OCI-LY1 (cell line): Measurements from ENCODE around the gene TXNDC11.

Experiments
- H2AFZ ChIP-seq: fragments of 200-600 bp; sonication (generic), shearing (Covaris generic); 2 replicates; pipeline ENCODE4 v1.6.0; 2014; ENCODE audit warnings: antibody characterized with exemption, mild to moderate bottlenecking, low read length
- H3F3A ChIP-seq: fragments of 200-600 bp; sonication (generic), shearing (Covaris generic); 2 replicates; pipeline ENCODE4 v1.6.0; 2014; ENCODE audit warnings: mild to moderate bottlenecking, antibody characterized with exemption, low read length, moderate library complexity; ENCODE audit not compliant: insufficient read depth
- H3K27ac ChIP-seq: fragments of 200-600 bp; sonication (generic); 2 replicates; pipeline ENCODE4 v1.5.1; 2014; ENCODE audit warnings: low read length, mixed run types, mild to moderate bottlenecking, low read depth; ENCODE audit not compliant: poor library complexity, severe bottlenecking
- H3K27me3 ChIP-seq: fragments of 200-600 bp; sonication (generic); 2 replicates; pipeline ENCODE4 v1.6.0; 2014; ENCODE audit warnings: antibody characterized with exemption, mild to moderate bottlenecking, low read length, moderate library complexity; ENCODE audit not compliant: insufficient read depth
- H3K36me3 ChIP-seq: fragments of 200-600 bp; sonication (generic); 2 replicates; pipeline ENCODE4 v1.6.1; 2014; ENCODE audit warnings: mild to moderate bottlenecking, antibody characterized with exemption, low read length, moderate library complexity, mixed read lengths; ENCODE audit not compliant: insufficient read depth
- H3K4me1 ChIP-seq: fragments of 200-600 bp; sonication (generic); 2 replicates; pipeline ENCODE4 v1.5.1; 2014; ENCODE audit warnings: mild to moderate bottlenecking, low read length, moderate library complexity; ENCODE audit not compliant: insufficient read depth, severe bottlenecking
- H3K4me2 ChIP-seq: fragments of 200-600 bp; sonication (generic), shearing (Covaris generic); 2 replicates; pipeline ENCODE4 v1.6.1; 2014; ENCODE audit warnings: low read length
- H3K4me3 ChIP-seq: fragments of 200-600 bp; sonication (generic); 2 replicates; pipeline ENCODE4 v1.5.1; 2014; ENCODE audit warnings: low read length, low read depth, mild to moderate bottlenecking, mixed read lengths; ENCODE audit not compliant: poor library complexity, severe bottlenecking
- H3K79me2 ChIP-seq: fragments of 200-600 bp; shearing (Covaris generic); 2 replicates; pipeline ENCODE4 v1.6.1; 2016; ENCODE audit warnings: mixed run types, low read length, mixed read lengths; ENCODE audit not compliant: insufficient read depth
- H3K9ac ChIP-seq: fragments of 200-600 bp; sonication (generic), shearing (Covaris generic); 2 replicates; pipeline ENCODE4 v1.6.1; 2014; ENCODE audit warnings: mild to moderate bottlenecking, low read length, mixed read lengths
- H3K9me2 ChIP-seq: fragments of 200-600 bp; sonication (generic), shearing (Covaris generic); 2 replicates; pipeline ENCODE4 v1.6.1; 2014; ENCODE audit warnings: low read depth, mild to moderate bottlenecking, low read length, mixed read lengths
- H3K9me3 ChIP-seq: fragments of 200-600 bp; shearing (Covaris generic); 2 replicates; pipeline ENCODE4 v1.6.1; 2014; ENCODE audit warnings: low read length, mixed read lengths
- H4K20me1 ChIP-seq: fragments of 200-600 bp; sonication (generic), shearing (Covaris generic); 2 replicates; pipeline ENCODE4 v1.6.0; 2016; ENCODE audit warnings: mild to moderate bottlenecking, low read length; ENCODE audit not compliant: insufficient read depth
- EZH2 ChIP-seq: fragments of 200-600 bp; sonication (generic), shearing (Covaris generic); IDR thresholded peaks from 2 replicates; pipeline ENCODE4 v1.8.0; 2017; ENCODE audit warnings: borderline replicate concordance, mixed run types, mild to moderate bottlenecking, antibody characterized with exemption, low read length, moderate library complexity, mixed read lengths
- TF ChIP-seq, protein P1 (sequence below): fragments of 200-600 bp; sonication (generic), shearing (Covaris generic); IDR thresholded peaks from 2 replicates; pipeline ENCODE4 v1.5.1; 2017; ENCODE audit warnings: mild to moderate bottlenecking, antibody characterized with exemption, low read length, moderate library complexity, mixed read lengths

The TXNDC11 gene

DNA sequence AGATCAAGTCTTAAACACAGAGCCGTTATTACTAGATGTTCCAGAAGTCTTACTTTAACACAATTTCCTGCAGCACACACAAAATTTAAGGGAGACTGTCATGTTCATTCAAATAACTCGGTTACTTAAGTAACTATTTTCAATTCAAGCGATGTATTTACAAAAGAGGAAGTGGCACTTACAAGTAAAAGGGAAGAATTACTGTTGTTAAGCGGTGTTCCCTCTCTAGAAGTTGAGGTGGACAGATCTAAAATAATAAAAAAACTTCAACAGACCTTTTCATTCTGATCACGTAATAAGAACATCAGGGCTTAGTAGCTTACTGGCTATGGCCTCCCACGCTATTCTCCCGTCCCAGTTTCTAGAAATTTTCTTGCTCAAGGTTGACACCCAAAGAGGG is 26.2 kb upstream of the TXNDC11 start:
- H2AFZ ChIP-seq, result no peak overlapping the region
- peaks cover 82% of the 10 kb centered on the region for H3K36me3 ChIP-seq
- no peaks in the 10 kb centered on the region for H3K9me3 ChIP-seq
- no peaks in the 10 kb centered on the region for H3K27me3 ChIP-seq
- H3K27ac ChIP-seq, result peak overlapping the region; percentile 82
- no peaks in the 10 kb centered on the region for H4K20me1 ChIP-seq
- TF ChIP-seq, protein P1, sequence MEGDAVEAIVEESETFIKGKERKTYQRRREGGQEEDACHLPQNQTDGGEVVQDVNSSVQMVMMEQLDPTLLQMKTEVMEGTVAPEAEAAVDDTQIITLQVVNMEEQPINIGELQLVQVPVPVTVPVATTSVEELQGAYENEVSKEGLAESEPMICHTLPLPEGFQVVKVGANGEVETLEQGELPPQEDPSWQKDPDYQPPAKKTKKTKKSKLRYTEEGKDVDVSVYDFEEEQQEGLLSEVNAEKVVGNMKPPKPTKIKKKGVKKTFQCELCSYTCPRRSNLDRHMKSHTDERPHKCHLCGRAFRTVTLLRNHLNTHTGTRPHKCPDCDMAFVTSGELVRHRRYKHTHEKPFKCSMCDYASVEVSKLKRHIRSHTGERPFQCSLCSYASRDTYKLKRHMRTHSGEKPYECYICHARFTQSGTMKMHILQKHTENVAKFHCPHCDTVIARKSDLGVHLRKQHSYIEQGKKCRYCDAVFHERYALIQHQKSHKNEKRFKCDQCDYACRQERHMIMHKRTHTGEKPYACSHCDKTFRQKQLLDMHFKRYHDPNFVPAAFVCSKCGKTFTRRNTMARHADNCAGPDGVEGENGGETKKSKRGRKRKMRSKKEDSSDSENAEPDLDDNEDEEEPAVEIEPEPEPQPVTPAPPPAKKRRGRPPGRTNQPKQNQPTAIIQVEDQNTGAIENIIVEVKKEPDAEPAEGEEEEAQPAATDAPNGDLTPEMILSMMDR, result no peak
- no peak for TF ChIP-seq EZH2
- H3K4me3 ChIP-seq, result peak overlapping the region; percentile 30
- H3K9me2 ChIP-seq, result no peaks in the 10 kb centered on the region
- H3F3A ChIP-seq, result no peaks in the 10 kb centered on the region; the same call in 1 of the 2 replicates
- peak overlapping the region; percentile 59 for H3K4me2 ChIP-seq
- H3K9ac ChIP-seq, result peak overlapping the region; percentile 28; the same call in 1 of the 2 replicates
- peaks cover 29% of the 10 kb centered on the region for H3K4me1 ChIP-seq
- no peaks in the 10 kb centered on the region for H3K79me2 ChIP-seq

DNA sequence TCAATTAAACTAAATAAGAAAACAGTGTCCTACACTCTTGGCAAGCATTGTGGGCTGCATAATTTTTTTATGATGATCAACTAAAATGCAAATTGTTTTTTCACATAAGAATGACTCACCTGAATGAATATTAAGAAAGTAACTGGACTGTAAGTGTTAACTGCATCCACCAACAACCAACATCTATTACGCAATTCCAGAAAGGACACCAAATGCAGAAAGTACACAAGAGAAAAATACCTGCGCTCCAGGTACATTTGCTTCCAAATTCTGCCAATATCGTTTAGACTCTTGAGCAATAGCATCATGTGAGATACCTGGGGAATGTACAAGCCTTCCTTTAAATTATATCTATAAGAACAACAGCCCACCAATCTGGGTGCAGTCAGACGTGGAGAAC is 19.8 kb upstream of the TXNDC11 start:
- Histone ChIP-seq H3K27ac (no peak overlapping the region), H3K36me3 (peaks cover 87% of the 10 kb centered on the region)
- TF ChIP-seq EZH2, result no peak
- TF ChIP-seq, protein P1, result no peak

GRCh38 chr16:11759997-11760396 is 17.3 kb upstream of the TXNDC11 start:
- TF ChIP-seq EZH2, result no peak
- TF ChIP-seq, protein P1, result no peak
- Histone ChIP-seq H4K20me1 (no peaks in the 10 kb centered on the region), H3K9me2 (no peaks in the 10 kb centered on the region), H3K27me3 (no peaks in the 10 kb centered on the region), H3F3A (no peaks in the 10 kb centered on the region), H3K9me3 (no peaks in the 10 kb centered on the region), H3K4me3 (no peak overlapping the region), H3K4me1 (no peaks in the 10 kb centered on the region), H3K9ac (no peak overlapping the region), H3K36me3 (peaks cover 85% of the 10 kb centered on the region), H2AFZ (no peak overlapping the region), H3K79me2 (no peaks in the 10 kb centered on the region), H3K27ac (no peak overlapping the region), H3K4me2 (no peak overlapping the region)

More for the DNA sequence above, 19.8 kb upstream of the TXNDC11 start:
- Histone ChIP-seq H4K20me1 (no peaks in the 10 kb centered on the region), H3K79me2 (no peaks in the 10 kb centered on the region), H3F3A (no peaks in the 10 kb centered on the region), H3K4me1 (no peaks in the 10 kb centered on the region), H3K9me2 (no peaks in the 10 kb centered on the region), H3K4me2 (no peak overlapping the region), H3K27me3 (no peaks in the 10 kb centered on the region), H3K4me3 (no peak overlapping the region), H3K9me3 (no peaks in the 10 kb centered on the region), H3K9ac (no peak overlapping the region), H2AFZ (no peak overlapping the region)
